A673 (cell line): ENCODE measurements around the gene CACHD1.

ENCODE experiments used
- CTCF ChIP-seq: fragments of 300-800, 200-600 bp; sonication (generic); conservative IDR thresholded peaks from 2 replicates; pipeline ENCODE4 v1.5.1; 2017; ENCODE audit warnings: low read depth, mild to moderate bottlenecking, antibody characterized with exemption, low read length, moderate library complexity, mixed read lengths
- EZH2 ChIP-seq: fragments of 200-600 bp; sonication (generic); IDR thresholded peaks from 2 replicates; pipeline ENCODE4 v1.6.1; 2017; ENCODE audit warnings: borderline replicate concordance, low read depth, mild to moderate bottlenecking, mixed read lengths, antibody characterized with exemption, low read length; ENCODE audit not compliant: poor library complexity, severe bottlenecking

- TF ChIP-seq CTCF (no peak), EZH2 (no peak)
Observed at GRCh38 chr1:64498325-64498724, 28.4 kb downstream of the CACHD1 start.
